Motor neuron (in vitro differentiated cells): Measurements from ENCODE around the gene TCEANC2. TPM values are rescaled to one million over a fixed set of nuclear protein-coding genes. Genes with fewer than 3 reads are reported as not detected.
"Not testable (repeated sequence)": the region's sequence is repeated elsewhere in the genome, so short reads cannot be mapped to it uniquely, and the experiment has no call there.

Source experiments
- ATAC-seq, 8 experiments: fragments of 200-7000 bp; cut with Tn5 transposase; replicated peaks in 6 of 8; 2 replicates each; pipeline ENCODE4 v1.8.0; 2021; ENCODE audit warnings: mild to moderate bottlenecking in 8 of 8, moderate library complexity in 8 of 8
- H3K27ac ChIP-seq, 2 donors: fragments of 250-450 bp; sonication (Bioruptor Pico); 2 replicates each; pipeline ENCODE4 v1.9.0; 2021; ENCODE audit warnings: antibody characterized with exemption in 2 of 2, mild to moderate bottlenecking in 2 of 2, moderate library complexity in 1 of 2
- H3K4me1 ChIP-seq, 2 donors: fragments of 250-450 bp; sonication (Bioruptor Pico); replicated peaks in 1 of 2; 2 replicates each; pipeline ENCODE4 v1.6.1; 2021; ENCODE audit warnings: antibody characterized with exemption in 2 of 2, mild to moderate bottlenecking in 2 of 2, moderate library complexity in 1 of 2
- H3K4me3 ChIP-seq, 5 donors: fragments of 250-450 bp; sonication (Bioruptor Pico); 2 replicates each; pipeline ENCODE4 v1.9.0; 2021; ENCODE audit warnings: antibody characterized with exemption in 5 of 5, mild to moderate bottlenecking in 5 of 5, moderate library complexity in 4 of 5
- WGBS, 10 experiments: fragments of 450-650 bp; shearing (Covaris generic); methylation state at CpG; one replicate each; pipeline ENCODE4 v1.0.0; 2022; 5-methylcytosine and 5-hydroxymethylcytosine counted together
- in situ Hi-C, 9 experiments: fragments of 400-800 bp; cut with MboI; loops; one replicate each; pipeline ENCODE4 v1.15.0; 2021; ENCODE audit warnings: low sequenced_read_pairs in 9 of 9, low pct_unique_long_range_greater_than_20kb in 2 of 9; ENCODE audit not compliant: unreplicated experiment in 9 of 9
- total RNA-seq, 8 experiments: library from RNA; unstranded; fragments of 300-600 nt; gene quantifications; 2 replicates each; pipeline versions ENCODE4 v1.2.3 to v1.2.4, GENCODE V29; 2022

The TCEANC2 gene
- total RNA-seq, 8 experiments from 2014 or later = 3.0 to 10.1 (median 7.4) TPM

DNA sequence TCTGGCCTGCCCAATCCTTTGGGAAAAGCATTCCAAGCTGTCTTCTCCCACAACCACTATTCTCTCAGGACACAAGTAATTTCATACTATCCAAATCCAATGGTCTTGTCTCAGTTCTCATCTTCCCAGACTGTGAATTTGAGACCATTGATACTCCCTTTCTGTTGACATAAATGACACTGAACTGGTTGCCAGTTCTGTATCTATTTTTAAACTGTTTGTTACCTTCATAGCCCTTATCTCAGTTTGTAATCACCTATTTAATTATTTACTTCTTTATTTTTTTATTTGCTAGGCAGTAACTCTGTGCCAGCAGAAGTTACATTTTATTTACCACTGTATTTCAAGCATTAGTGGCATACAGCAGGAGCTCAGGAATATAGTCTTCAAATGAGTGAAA lies 24.0 kb downstream of the TCEANC2 start:
- Histone ChIP-seq H3K4me1 (no peaks in the 10 kb centered on the region), H3K4me3 (no peak overlapping the region), H3K27ac (no peak overlapping the region)
- no peak for ATAC-seq
- in situ Hi-C loops = loop anchor here in 1 of 9 experiments (10.0 kb wide), 1 partner anchor 417 kb away; no protein-coding TSS in a partner anchor

DNA sequence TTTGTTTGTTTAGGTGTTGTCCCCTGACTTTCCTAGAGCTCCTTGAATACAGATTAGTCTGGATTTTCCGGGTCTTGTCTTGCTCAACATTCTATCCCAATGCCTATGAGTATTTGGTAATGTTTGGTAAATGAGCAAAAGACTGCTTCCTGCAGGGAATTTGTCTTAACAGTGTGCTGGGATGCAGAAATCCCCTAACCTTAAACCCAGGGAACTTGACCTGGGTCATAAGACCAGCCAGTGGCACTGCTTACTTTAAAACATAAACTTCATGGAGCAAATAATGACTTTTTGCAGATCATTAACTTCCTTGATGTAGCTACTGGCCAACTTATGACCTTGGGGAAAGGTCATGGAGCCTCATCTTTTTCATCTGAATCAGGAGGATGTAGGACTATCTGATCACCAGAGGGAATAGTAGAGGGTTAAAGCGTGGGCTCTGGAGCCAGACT lies 27.2 kb downstream of the TCEANC2 start:
- in situ Hi-C loops = no loop called here
- Histone ChIP-seq H3K4me3 (no peak overlapping the region), H3K27ac (no peak overlapping the region), H3K4me1 (no peaks in the 10 kb centered on the region)
- 44 to 100% (median 84%) methylated on average over 1 to 2 of the region's 2 CpGs; no CpG with 5 or more reads in 2 of the 10 experiments for WGBS, 10 experiments
- no peak for ATAC-seq

DNA sequence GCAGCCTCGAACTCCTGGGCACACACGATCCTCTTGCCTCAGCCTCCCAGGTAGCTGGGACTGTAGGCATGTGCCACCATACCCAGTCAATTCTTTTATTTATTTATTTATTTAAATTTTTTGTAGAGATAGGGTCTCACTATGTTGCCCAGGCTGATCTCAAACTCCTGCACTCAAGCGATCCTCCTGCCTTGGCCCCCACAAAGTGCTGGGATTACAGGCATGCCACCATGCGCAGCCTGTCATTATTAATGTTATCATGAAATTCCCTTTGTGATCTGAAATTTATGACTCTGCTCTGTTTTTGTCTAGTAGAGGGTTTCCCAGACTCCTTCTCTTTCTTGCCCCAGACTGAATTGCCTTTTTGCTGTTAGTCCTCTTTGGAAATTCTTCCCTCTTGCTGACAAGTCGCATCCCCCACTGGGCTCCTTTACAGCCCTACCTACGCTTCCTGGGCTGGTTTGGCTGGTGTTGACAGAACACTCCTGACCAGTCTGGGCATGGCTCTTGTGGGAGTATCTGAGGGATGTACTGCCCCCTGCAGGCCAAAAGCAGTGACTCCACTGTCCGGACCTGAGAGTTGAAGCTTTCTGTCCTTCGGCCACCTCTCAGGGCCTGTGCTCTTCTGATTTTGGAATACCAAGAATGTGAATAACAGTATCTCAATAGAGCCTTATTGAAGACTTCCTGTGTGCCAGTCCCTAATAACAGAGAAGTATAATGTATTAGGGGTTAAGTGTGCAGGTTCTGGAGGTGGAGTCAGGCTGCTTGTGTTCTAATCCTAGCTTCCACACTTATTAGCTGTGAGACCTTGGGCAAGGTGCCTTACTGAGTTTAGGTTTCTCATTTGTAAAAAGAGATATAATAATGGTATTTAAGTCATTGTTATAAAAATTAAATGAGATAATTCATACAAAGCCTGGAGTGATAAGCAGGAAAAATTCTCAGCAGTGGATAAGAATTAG lies 28.2 kb downstream of the TCEANC2 start:
- Histone ChIP-seq H3K27ac (no peak overlapping the region), H3K4me1 (no peaks in the 10 kb centered on the region), H3K4me3 (no peak overlapping the region)
- in situ Hi-C loops = no loop called here
- 17 to 100% (median 74%) methylated on average over 1 to 8 of the region's 8 CpGs; no CpG with 5 or more reads in 1 of the 10 experiments for WGBS, 10 experiments
- peak in 4 of 8 experiments; percentile 25 to 100 (median 96) for ATAC-seq

DNA sequence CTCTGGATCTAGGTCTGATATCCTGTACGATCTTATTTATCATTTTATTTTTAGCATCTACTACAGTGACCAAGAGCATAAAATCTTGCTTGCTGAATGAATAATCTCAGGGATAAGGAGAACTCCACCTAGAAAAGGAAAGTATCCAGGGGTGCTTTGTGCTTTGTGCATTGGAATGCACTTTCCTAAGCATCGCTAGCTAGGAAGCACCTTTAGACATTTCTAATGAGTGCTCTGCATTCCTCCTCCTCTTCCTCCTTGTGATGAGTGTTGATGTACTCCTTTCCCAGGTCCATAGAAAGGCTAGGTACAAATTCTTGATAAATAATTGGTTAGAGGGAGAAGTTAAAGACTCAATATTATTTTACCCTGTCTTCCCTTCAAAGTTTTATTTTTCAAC lies 31.4 kb downstream of the TCEANC2 start:
- in situ Hi-C loops = no loop called here
- no peaks in the 10 kb centered on the region for H3K4me1 ChIP-seq
- WGBS, 10 experiments = 85 to 100% (median 100%) methylated on average over 1 to 2 of the region's 2 CpGs; no CpG with 5 or more reads in 5 of the 10 experiments
- no peak overlapping the region for H3K4me3 ChIP-seq
- no peak overlapping the region for H3K27ac ChIP-seq
- no peak for ATAC-seq

GRCh38 chr1:54086754-54087153 lies 33.3 kb downstream of the TCEANC2 start:
- H3K27ac ChIP-seq = no peak overlapping the region
- in situ Hi-C loops = no loop called here
- no peaks in the 10 kb centered on the region for H3K4me1 ChIP-seq
- H3K4me3 ChIP-seq = no peak overlapping the region
- ATAC-seq = no peak
- WGBS, 10 experiments = 90 to 100% (median 100%) methylated on average over 1 of the region's 1 CpG; no CpG with 5 or more reads in 2 of the 10 experiments

DNA sequence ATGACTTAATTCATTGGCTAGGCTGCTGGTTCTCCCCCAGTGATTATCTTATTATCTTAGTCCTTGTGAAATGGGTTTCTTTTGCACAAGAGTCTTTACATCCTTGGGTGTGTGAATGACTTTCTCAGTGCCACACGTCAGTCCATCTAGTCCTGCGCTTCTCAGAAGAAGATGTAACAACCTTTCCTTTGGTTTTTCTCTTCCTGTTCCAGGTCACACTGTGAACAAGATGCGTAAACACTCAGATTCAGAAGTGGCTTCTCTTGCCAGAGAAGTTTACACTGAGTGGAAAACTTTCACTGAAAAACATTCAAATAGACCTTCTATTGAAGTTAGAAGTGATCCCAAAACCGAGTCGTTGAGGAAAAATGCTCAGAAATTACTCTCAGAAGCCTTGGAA lies 35.0 kb downstream of the TCEANC2 start:
- no peak for ATAC-seq
- H3K4me1 ChIP-seq = no peaks in the 10 kb centered on the region
- in situ Hi-C loops = no loop called here
- H3K27ac ChIP-seq = no peak overlapping the region
- 90 to 100% (median 94%) methylated on average over 2 to 5 of the region's 5 CpGs for WGBS, 10 experiments
- no peak overlapping the region for H3K4me3 ChIP-seq

GRCh38 chr1:54091666-54092065 lies 38.3 kb downstream of the TCEANC2 start:
- no peak for ATAC-seq
- H3K27ac ChIP-seq = no peak overlapping the region
- WGBS, 10 experiments = 73 to 100% (median 89%) methylated on average over 2 to 3 of the region's 3 CpGs
- H3K4me1 ChIP-seq = peaks cover 12 to 17% of the 10 kb centered on the region in 2 donors
- in situ Hi-C loops = no loop called here
- H3K4me3 ChIP-seq = no peak overlapping the region

DNA sequence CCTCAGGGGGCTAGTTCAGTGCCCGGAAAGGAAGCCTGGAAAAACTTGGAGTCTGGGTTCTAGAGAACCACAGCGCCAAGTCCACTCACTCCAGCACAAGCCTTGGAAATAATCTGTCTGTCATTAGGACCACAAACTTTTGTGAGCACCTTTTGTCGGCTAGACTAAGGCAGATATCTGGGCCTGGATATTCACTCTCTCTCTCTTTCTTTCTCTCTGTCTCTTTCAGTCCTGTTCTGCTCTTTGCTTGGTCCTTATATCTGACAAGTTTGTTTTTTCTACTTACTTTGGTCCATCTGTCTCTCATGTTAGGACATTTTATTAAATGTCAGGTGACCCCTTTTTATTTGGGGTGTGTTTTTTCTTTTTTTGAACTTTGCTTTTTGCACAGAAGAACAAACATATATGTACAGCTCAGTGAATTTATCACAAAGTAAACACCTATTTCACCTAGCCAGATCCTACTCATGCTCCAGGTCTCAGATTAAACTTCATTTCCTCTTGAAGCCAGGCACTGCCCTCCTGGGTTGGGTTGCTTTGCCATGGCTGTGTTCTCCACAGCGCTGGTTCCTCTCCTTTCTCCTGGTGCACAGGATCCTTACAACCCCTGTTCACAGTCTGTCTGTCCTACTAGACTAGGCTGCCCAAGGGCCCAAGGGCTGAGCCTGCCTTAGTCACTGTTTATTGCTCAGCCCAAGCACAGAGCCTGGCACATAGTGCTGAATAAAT lies 40.8 kb downstream of the TCEANC2 start:
- in situ Hi-C loops = no loop called here
- Histone ChIP-seq H3K4me1 (peaks cover 12 to 23% of the 10 kb centered on the region in 2 donors), H3K27ac (no peak overlapping the region), H3K4me3 (no peak overlapping the region)
- WGBS, 10 experiments = 69 to 100% (median 90%) methylated on average over 1 to 4 of the region's 4 CpGs; no CpG with 5 or more reads in 1 of the 10 experiments
- ATAC-seq = no peak

GRCh38 chr1:54094730-54095105 lies 41.3 kb downstream of the TCEANC2 start:
- ATAC-seq, in situ Hi-C loops: not testable (repeated sequence)
- WGBS, 10 experiments = 8 to 100% (median 91%) methylated on average over 1 of the region's 1 CpG; no CpG with 5 or more reads in 3 of the 10 experiments

GRCh38 chr1:54095546-54096226 lies 42.3 kb downstream of the TCEANC2 start:
- Histone ChIP-seq H3K4me1 (peaks cover 12 to 23% of the 10 kb centered on the region in 2 donors), H3K27ac (peak overlapping the region in 1 of 2 donors; percentile 69), H3K4me3 (no peak overlapping the region)
- WGBS, 10 experiments = 20 to 86% (median 66%) methylated on average over 1 to 8 of the region's 8 CpGs; no CpG with 5 or more reads in 1 of the 10 experiments
- peak in 5 of 8 experiments; percentile 89 to 94 (median 93) for ATAC-seq
- in situ Hi-C loops = no loop called here

More at GRCh38 chr1:54094730-54095105, 41.3 kb downstream of the TCEANC2 start:
- not testable (repeated sequence) for H3K27ac ChIP-seq, H3K4me3 ChIP-seq
- H3K4me1 ChIP-seq = peaks cover 12 to 23% of the 10 kb centered on the region in 2 donors

DNA sequence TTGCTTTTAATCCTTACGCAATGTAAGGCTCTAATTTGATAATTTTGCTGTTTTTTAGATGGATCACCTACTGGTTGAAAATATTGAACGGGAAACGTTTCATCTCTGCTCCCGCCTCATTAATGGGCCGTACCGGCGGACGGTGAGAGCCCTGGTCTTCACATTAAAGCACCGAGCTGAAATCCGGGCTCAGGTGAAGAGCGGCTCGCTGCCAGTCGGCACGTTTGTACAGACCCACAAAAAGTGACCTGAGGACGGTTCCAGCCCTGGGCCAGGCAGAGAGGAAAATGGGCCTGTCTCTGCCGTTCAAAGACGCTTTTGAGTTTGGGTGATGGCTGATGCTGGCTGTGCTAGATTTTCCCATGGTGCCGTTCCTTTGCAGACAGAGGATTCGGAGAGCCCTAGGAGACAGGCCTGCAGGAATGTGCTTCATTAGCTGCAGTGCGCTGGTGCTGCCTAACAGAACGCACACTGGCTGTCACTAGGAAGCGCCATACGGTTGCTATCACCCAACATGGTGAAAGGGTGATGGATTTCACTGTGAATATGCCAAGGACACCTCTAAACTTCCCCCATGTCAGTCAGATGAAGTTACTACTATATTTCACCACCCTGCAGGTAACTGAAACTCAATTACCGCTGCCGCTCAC lies 42.9 kb downstream of the TCEANC2 start:
- Histone ChIP-seq H3K27ac (peak overlapping the region in 1 of 2 donors; percentile 69), H3K4me1 (peaks cover 12 to 23% of the 10 kb centered on the region in 2 donors), H3K4me3 (no peak overlapping the region)
- 60 to 96% (median 82%) methylated on average over 1 to 23 of the region's 25 CpGs for WGBS, 10 experiments
- in situ Hi-C loops = no loop called here
- ATAC-seq = peak in 5 of 8 experiments; percentile 49 to 74 (median 67)

DNA sequence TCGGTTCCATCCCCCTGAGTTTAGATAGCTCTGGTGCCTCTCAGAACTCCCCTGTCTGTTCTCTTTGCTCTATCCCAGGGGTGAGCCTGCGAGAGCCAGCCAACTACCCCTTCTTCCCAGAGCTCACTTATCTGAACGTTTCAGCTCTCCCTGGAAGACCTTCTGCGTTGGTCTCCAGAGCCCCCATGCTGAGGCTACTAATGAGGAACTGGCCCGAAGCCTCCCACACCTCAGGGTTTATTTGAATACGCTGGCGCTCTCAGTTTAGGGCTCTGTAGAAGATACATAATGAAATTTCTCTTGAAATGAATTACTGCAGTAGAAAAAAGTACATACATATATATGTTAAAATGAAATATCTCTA lies 43.5 kb downstream of the TCEANC2 start:
- Histone ChIP-seq H3K4me3 (no peak overlapping the region), H3K27ac (no peak overlapping the region), H3K4me1 (peaks cover 12 to 23% of the 10 kb centered on the region in 2 donors)
- in situ Hi-C loops = no loop called here
- ATAC-seq = peak in 1 of 8 experiments; percentile 2
- 46 to 100% (median 89%) methylated on average over 2 to 7 of the region's 7 CpGs; no CpG with 5 or more reads in 2 of the 10 experiments for WGBS, 10 experiments
